PFSK-1 (cell line): ENCODE measurements around the gene FAM9B.

Experiments used
- FOXP2 ChIP-seq: optimal IDR thresholded peaks from 2 replicates; pipeline ENCODE3; 2011; ENCODE audit warnings: borderline replicate concordance, control low read depth, inconsistent platforms; ENCODE audit not compliant: insufficient read depth; ENCODE audit errors: extremely low read length, extremely low read depth
- POLR2AphosphoS5 ChIP-seq: IDR thresholded peaks from 2 replicates; pipeline ENCODE4 v1.6.1; 2012; ENCODE audit warnings: low read depth, mild to moderate bottlenecking, control low read depth, low read length, moderate library complexity
- REST ChIP-seq, 2 experiments: IDR thresholded peaks; 2 replicates each; pipeline versions ENCODE4 v1.6.1 to v1.8.0; 2011 to 2012; ENCODE audit warnings: low read depth in 2 of 2, low read length in 2 of 2, control low read depth in 1 of 2, inconsistent platforms in 1 of 2, mild to moderate bottlenecking in 1 of 2, moderate library complexity in 1 of 2; ENCODE audit not compliant: insufficient read depth in 1 of 2
- SIN3A ChIP-seq: IDR thresholded peaks from 2 replicates; pipeline ENCODE4 v1.6.1; 2012; ENCODE audit warnings: mild to moderate bottlenecking, low read length, moderate library complexity, borderline replicate concordance; ENCODE audit not compliant: insufficient read depth
- TAF1 ChIP-seq: IDR thresholded peaks from 2 replicates; pipeline ENCODE4 v1.6.1; 2012; ENCODE audit warnings: low read length, control low read depth, borderline replicate concordance; ENCODE audit not compliant: insufficient read depth

Gene FAM9B

GRCh38 chrX:9033179-9033578, 748 bp downstream of the FAM9B start:
- TF ChIP-seq FOXP2 (no peak), SIN3A (no peak), REST (IDR thresholded peaks at IDR 0.05; ENCODE audit: insufficient read depth in 1 of 2, low read depth in 2 of 2, low read length in 2 of 2) (no peak), POLR2AphosphoS5 (no peak), TAF1 (no peak)

GRCh38 chrX:9023293-9023692, 10.6 kb downstream of the FAM9B start:
- TF ChIP-seq POLR2AphosphoS5 (no peak), SIN3A (no peak), FOXP2 (no peak), TAF1 (no peak), REST (IDR thresholded peaks at IDR 0.05; ENCODE audit: insufficient read depth in 1 of 2, low read depth in 2 of 2, low read length in 2 of 2) (no peak)

- TF ChIP-seq REST (IDR thresholded peaks at IDR 0.05; ENCODE audit: insufficient read depth in 1 of 2, low read depth in 2 of 2, low read length in 2 of 2) (no peak), FOXP2 (no peak), TAF1 (no peak), SIN3A (no peak), POLR2AphosphoS5 (no peak)
These were observed 14.8 kb downstream of the FAM9B start for GRCh38 chrX:9019151-9019550.

GRCh38 chrX:9003041-9003440, 30.9 kb downstream of the FAM9B start:
- TF ChIP-seq SIN3A (no peak), FOXP2 (no peak), POLR2AphosphoS5 (no peak), TAF1 (no peak)

- TF ChIP-seq TAF1 = no peak
- no peak for TF ChIP-seq REST (IDR thresholded peaks at IDR 0.05; ENCODE audit: insufficient read depth in 1 of 2, low read depth in 2 of 2, low read length in 2 of 2)
- no peak for TF ChIP-seq POLR2AphosphoS5
- TF ChIP-seq FOXP2 = no peak
- TF ChIP-seq SIN3A = no peak
These were observed 45.5 kb downstream of the FAM9B start for GRCh38 chrX:8988446-8988845.
